ENCODE data around the gene FOXO1.

Gene FOXO1

GRCh38 chr13:40629678-40630384 lies 36.6 kb downstream of the FOXO1 start:
- no peak for TF ChIP-seq CTCF (IDR thresholded peaks at IDR 0.05; ENCODE audit: low read depth, low read length, missing control alignments)
- in situ Hi-C loops (cut with HindIII; ENCODE audit: low sequenced_read_pairs): no loop called here
- H3K4me3 ChIP-seq (ENCODE audit: low read depth, low read length): no peak overlapping the region
- no peak for DNase-seq (ENCODE audit: low read depth)

GRCh38 chr13:40626977-40627376 lies 39.5 kb downstream of the FOXO1 start:
- TF ChIP-seq CTCF (IDR thresholded peaks at IDR 0.05; ENCODE audit: low read depth, low read length, missing control alignments): no peak
- no peak overlapping the region for H3K4me3 ChIP-seq (ENCODE audit: low read depth, low read length)
- in situ Hi-C loops (cut with HindIII; ENCODE audit: low sequenced_read_pairs): no loop called here
- DNase-seq (ENCODE audit: low read depth): no peak

GRCh38 chr13:40626561-40626960 lies 39.9 kb downstream of the FOXO1 start:
- in situ Hi-C loops (cut with HindIII; ENCODE audit: low sequenced_read_pairs): no loop called here
- DNase-seq (ENCODE audit: low read depth): no peak
- no peak for TF ChIP-seq CTCF (IDR thresholded peaks at IDR 0.05; ENCODE audit: low read depth, low read length, missing control alignments)
- no peak overlapping the region for H3K4me3 ChIP-seq (ENCODE audit: low read depth, low read length)

- in situ Hi-C loops (cut with HindIII; ENCODE audit: low sequenced_read_pairs): no loop called here
- no peak for DNase-seq (ENCODE audit: low read depth)
- no peak overlapping the region for H3K4me3 ChIP-seq (ENCODE audit: low read depth, low read length)
- no peak for TF ChIP-seq CTCF (IDR thresholded peaks at IDR 0.05; ENCODE audit: low read depth, low read length, missing control alignments)
These were observed 41.5 kb downstream of the FOXO1 start for GRCh38 chr13:40624986-40625385.

GRCh38 chr13:40624383-40624782 lies 42.1 kb downstream of the FOXO1 start:
- DNase-seq (ENCODE audit: low read depth): no peak
- no peak overlapping the region for H3K4me3 ChIP-seq (ENCODE audit: low read depth, low read length)
- no peak for TF ChIP-seq CTCF (IDR thresholded peaks at IDR 0.05; ENCODE audit: low read depth, low read length, missing control alignments)
- in situ Hi-C loops (cut with HindIII; ENCODE audit: low sequenced_read_pairs): no loop called here

- no peak for DNase-seq (ENCODE audit: low read depth)
- in situ Hi-C loops (cut with HindIII; ENCODE audit: low sequenced_read_pairs): no loop called here
- no peak for TF ChIP-seq CTCF (IDR thresholded peaks at IDR 0.05; ENCODE audit: low read depth, low read length, missing control alignments)
- H3K4me3 ChIP-seq (ENCODE audit: low read depth, low read length): no peak overlapping the region
These were observed 43.7 kb downstream of the FOXO1 start for GRCh38 chr13:40622761-40623160.

Data from astrocyte of the cerebellum (primary cell).